KG1 (cell line): ENCODE measurements around the gene GAL3ST2.
"Not testable (repeated sequence)": the region's sequence is repeated elsewhere in the genome, so short reads cannot be mapped to it uniquely, and the experiment has no call there.

Experiments
- DNase-seq: peaks from one replicate; lab custom pipeline; 2025; lab: John Stamatoyannopoulos, UW

The GAL3ST2 gene

GRCh38 chr2:241795021-241795999, 18.7 kb downstream of the GAL3ST2 start:
- DNase-seq, result no peak

GRCh38 chr2:241796209-241796608, 19.6 kb downstream of the GAL3ST2 start:
- no peak for DNase-seq

GRCh38 chr2:241796610-241797138, 20.1 kb downstream of the GAL3ST2 start:
- no peak for DNase-seq

GRCh38 chr2:241797441-241798080, 20.9 kb downstream of the GAL3ST2 start:
- no peak for DNase-seq

- no peak for DNase-seq
These were observed 21.5 kb downstream of the GAL3ST2 start for GRCh38 chr2:241798081-241798630.

GRCh38 chr2:241798631-241799521, 22.3 kb downstream of the GAL3ST2 start:
- DNase-seq, result no peak

- DNase-seq, result no peak
These were observed 23.0 kb downstream of the GAL3ST2 start for GRCh38 chr2:241799522-241800197.

GRCh38 chr2:241800198-241800903, 23.7 kb downstream of the GAL3ST2 start:
- not testable (repeated sequence) for DNase-seq

GRCh38 chr2:241801611-241802420, 25.2 kb downstream of the GAL3ST2 start:
- no peak for DNase-seq

- DNase-seq, result no peak
These were observed 26.0 kb downstream of the GAL3ST2 start for GRCh38 chr2:241802421-241803318.

GRCh38 chr2:241803387-241804325, 27.0 kb downstream of the GAL3ST2 start:
- no peak for DNase-seq

- no peak for DNase-seq
These were observed 28.0 kb downstream of the GAL3ST2 start for GRCh38 chr2:241804326-241805229.

- DNase-seq, result not testable (repeated sequence)
These were observed 29.6 kb downstream of the GAL3ST2 start for GRCh38 chr2:241806217-241806616.

- no peak for DNase-seq
These were observed 31.6 kb downstream of the GAL3ST2 start for GRCh38 chr2:241808051-241808720.

GRCh38 chr2:241808721-241809382, 32.2 kb downstream of the GAL3ST2 start, which contains the start of gene NEU4:
TSS of gene NEU4 (plus strand) at chr2:241809193. CDS start at chr2:241814485, 5,292 bp downstream.
- DNase-seq, result no peak
